Activated CD4-positive, CD25-positive, alpha-beta regulatory T cell treated with anti-CD3 and anti-CD28 coated beads, Interleukin-2, amount 50 U/mL, for 16 hours (primary cell): ENCODE data around the gene DMXL1.
"Not testable (repeated sequence)": the region's sequence is repeated elsewhere in the genome, so short reads cannot be mapped to it uniquely, and the experiment has no call there.

ENCODE experiments used
- DNase-seq: peaks from one replicate; pipeline ENCODE4 v3.0.0-alpha.2; 2020; ENCODE audit warnings: low read depth, low spot score

DMXL1 gene

DNA sequence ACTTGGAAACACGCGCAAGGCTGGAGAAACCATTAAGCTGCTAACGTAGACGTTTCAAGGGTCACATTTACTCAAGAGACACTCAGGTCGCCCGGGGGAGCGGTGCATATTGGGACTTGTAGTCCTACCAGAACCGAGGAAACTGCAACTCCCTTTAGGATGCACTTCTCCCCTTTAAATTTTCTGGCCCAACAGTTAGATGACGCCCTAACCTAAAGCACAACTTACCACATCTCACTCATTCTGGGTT, 384 bp upstream of the DMXL1 start:
- no peak for DNase-seq

DNA sequence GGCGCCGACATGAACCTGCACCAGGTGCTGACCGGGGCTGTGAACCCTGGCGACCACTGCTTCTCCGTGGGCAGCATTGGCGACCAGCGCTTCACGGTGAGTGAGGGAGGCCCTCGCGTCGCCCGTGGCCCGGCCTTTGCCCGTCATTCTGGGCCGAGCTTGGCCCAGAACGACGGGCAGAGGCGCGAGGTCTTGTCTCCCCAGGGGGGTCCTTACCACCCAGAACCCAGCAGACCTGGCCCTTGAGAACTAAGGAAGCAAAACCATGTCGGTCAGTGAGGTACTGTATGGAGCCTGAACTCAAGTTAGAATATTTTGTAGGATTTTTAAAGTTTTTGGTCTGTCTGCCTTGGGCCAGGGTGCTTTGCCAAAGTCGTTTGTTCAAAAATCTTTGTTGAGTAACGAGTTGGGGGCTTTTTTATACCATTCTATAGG, 691 bp downstream of the DMXL1 start:
- no peak for DNase-seq

DNA sequence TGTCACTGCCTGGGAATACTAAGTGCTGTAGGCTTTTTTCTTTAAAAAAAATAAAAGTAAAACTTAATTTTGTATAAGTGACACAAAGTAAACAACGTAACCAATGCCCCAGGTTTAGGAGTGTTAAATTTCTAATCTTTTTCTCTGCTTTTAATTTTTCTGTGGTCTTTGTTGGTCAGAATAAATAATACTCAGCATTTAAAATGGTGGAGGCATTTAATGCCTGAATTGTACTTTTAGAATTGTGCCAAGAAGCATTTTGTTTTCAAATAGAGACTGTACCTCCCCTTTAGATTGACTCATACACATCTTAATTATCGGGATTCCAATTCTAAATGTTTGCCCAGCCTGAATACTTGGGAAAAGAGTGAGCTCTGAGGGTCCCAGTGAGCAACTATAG, 1.6 kb downstream of the DMXL1 start:
- no peak for DNase-seq

- DNase-seq, result not testable (repeated sequence)
Measured at GRCh38 chr5:119073746-119074337, 3.0 kb downstream of the DMXL1 start.

- no peak for DNase-seq
Measured at GRCh38 chr5:119074419-119074818, 3.5 kb downstream of the DMXL1 start.

GRCh38 chr5:119075269-119075668, 4.4 kb downstream of the DMXL1 start:
- not testable (repeated sequence) for DNase-seq

DNA sequence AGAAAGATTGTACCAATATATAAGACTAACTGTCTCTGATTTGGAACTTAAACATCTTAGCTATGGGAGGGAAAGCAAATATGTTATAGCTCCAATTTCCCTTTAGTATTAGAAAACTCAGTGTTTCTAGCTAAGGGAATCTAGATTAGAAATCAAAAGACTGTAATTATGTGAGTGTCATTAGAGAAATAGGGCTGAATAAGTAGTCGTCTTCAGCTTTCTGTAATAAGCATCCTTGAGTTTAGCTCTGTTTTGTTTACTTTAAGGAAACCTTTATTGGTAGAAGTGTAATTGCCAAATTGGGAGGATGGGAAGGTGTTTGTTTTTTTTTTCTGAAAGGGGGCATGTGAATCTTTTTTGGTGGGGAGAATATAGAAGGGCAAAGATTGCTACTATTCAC, 5.2 kb downstream of the DMXL1 start:
- no peak for DNase-seq

DNA sequence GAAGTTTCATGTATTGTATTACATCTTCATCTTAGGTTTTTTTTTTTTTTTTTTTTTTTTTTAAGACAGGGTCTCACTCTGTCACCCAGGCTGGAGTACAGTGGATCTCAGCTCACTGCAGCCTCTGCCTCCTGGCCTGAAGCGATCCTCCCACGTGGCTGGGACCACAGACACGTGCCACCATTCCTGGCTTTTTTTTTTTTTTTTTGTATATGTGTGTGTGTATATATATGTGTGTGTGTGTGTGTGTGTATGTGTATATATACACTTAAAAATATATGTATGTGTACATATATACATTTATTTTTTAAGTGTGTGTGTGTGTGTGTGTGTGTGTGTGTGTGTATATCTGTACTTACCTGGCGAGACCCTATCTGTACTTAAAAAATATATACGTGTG, 6.6 kb downstream of the DMXL1 start:
- DNase-seq, result no peak

GRCh38 chr5:119078071-119078846, 7.4 kb downstream of the DMXL1 start:
- DNase-seq, result no peak

GRCh38 chr5:119078861-119079260, 8.0 kb downstream of the DMXL1 start:
- no peak for DNase-seq

GRCh38 chr5:119079318-119079921, 8.5 kb downstream of the DMXL1 start:
- no peak for DNase-seq

- no peak for DNase-seq
Measured at GRCh38 chr5:119080936-119081335, 10.0 kb downstream of the DMXL1 start.

DNA sequence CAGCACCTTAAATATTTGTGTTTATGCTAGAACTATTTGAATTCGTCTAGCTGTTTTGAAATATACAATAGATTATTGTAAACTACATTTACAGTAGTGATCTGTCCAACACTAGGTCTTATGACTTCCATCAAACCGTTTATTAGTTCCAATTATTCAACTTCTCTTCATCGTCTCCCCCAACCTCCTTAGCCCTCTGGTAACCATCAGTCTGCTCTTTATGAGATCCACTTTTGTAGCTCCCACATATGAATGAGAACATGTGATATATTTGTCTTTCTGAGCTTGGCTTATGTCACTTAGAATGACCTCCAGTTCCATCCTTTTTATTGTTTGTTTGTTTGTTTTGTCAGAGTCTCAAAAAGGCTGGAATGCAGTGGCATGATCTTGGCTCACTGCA, 11.8 kb downstream of the DMXL1 start:
- no peak for DNase-seq

DNA sequence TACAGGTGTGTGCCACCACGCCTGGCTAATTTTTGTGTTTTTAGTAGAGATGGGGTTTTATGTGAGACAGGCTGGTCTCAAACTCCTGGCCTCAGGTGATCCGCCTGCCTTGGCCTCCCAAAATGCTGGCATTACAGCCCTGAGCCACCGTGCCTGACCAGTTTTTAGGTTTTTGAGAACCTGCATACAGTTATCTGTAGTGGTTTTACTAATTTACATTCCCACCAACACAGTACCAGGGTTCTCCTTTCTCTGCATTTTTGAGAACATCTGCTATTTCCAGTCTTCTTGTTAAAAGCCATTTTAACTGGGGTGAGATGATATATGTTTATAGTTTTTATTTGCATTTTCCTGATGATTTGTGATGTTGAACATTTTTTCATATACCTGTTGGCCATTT, 12.8 kb downstream of the DMXL1 start:
- DNase-seq, result no peak

DNA sequence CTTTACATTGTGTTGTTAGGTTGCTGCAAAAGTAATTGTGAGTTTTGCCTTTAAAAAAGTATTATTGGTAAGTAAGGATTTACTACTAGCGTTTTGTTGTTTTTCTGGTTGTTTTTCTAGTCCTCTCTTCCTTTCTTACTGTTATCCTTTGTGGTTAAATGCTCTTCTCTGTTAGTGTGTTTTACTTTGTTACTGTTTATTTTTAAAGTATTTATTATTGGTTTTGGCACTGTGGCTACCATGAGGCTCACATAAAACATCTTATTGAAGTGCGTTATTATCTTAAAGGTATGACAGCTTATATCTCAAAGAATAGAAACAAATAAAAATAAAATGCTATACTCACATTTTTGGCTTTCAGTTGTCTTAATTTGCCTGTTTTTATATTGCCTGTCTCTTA, 17.6 kb downstream of the DMXL1 start:
- DNase-seq, result no peak

- DNase-seq, result no peak
Measured at GRCh38 chr5:119095611-119096010, 24.7 kb downstream of the DMXL1 start.

GRCh38 chr5:119105971-119106370, 35.1 kb downstream of the DMXL1 start:
- no peak for DNase-seq

GRCh38 chr5:119112151-119112550, 41.3 kb downstream of the DMXL1 start:
- no peak for DNase-seq

DNA sequence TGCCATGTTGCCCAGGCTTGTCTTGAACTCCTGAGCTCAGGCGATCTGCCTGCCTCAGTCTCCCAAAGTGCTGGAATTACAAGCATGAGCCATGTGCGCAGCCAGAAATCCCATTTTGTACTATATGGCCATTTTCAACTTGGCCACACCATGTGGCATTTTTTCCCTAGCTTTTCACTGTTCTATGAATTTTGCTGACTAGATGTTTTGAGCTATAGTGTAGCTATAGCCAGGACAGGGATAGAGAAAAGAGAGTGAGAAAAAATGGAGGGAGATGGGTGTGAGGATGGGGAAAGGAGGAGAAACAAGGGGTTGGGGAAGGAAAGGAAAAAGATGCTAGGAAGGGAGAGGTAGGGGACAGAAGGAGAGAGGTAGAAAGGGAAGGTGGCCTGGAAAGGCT, 46.4 kb downstream of the DMXL1 start:
- DNase-seq, result no peak

- no peak for DNase-seq
Measured at GRCh38 chr5:119118000-119118399, 47.1 kb downstream of the DMXL1 start.

- no peak for DNase-seq
Measured at GRCh38 chr5:119120893-119121292, 50.0 kb downstream of the DMXL1 start.

DNA sequence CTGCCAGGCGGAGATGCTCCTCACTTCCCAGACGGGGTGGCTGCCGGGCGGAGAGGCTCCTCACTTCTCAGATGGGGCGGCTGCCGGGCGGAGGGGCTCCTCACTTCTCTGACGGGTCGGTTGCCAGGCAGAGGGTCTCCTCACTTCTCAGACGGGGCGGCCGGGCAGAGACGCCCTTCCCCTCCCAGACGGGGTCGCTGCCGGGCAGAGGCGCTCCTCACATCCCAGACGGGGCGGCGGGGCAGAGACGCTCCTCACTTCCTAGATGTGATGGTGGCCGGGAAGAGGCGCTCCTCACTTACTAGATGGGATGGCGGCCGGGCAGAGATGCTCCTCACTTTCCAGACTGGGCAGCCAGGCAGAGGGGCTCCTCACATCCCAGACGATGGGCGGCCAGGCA, 51.6 kb downstream of the DMXL1 start:
- not testable (repeated sequence) for DNase-seq

DNA sequence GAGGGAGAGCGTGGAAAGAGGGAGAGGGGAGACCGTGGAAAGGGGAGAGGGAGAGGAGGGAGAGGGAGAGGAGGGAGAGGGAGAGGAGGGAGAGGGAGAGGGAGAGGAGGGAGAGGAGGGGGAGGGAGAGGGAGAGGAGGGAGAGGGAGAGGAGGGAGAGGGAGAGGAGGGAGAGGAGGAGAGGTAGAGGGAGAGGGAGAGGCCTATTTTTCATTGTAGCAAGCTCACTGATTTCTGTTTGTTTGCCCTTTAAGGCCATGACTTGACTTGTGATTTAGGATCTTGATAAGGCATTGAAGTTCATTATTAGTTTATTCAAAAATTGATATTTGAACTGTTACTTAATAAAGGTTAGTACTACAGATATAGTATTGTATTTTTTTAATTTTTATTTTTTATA, 52.4 kb downstream of the DMXL1 start:
- no peak for DNase-seq
